NCI-H1105 treated with DMSO at 0.1 percent for 48 hours (cell line): Measurements from ENCODE around the gene FAM181B.
"Not testable (repeated sequence)": the region's sequence is repeated elsewhere in the genome, so short reads cannot be mapped to it uniquely, and the experiment has no call there.

ENCODE experiments used
- DNase-seq: peaks from one replicate; lab custom pipeline; 2025; lab: John Stamatoyannopoulos, UW

The FAM181B gene

GRCh38 chr11:82732734-82733443 is 775 bp downstream of the FAM181B start:
- DNase-seq = peak; percentile 49

GRCh38 chr11:82732348-82732733 is 1.3 kb downstream of the FAM181B start:
- no peak for DNase-seq

- no peak for DNase-seq
These were observed 1.9 kb downstream of the FAM181B start for GRCh38 chr11:82731691-82732277.

GRCh38 chr11:82730754-82731153 is 2.9 kb downstream of the FAM181B start:
- DNase-seq = no peak

- DNase-seq = no peak
These were observed 3.4 kb downstream of the FAM181B start for GRCh38 chr11:82730286-82730685.

- DNase-seq = peak; percentile 64
These were observed 9.6 kb downstream of the FAM181B start for GRCh38 chr11:82724026-82724425.

- DNase-seq = no peak
These were observed 11.4 kb downstream of the FAM181B start for GRCh38 chr11:82722231-82722630.

GRCh38 chr11:82720267-82721065 is 13.2 kb downstream of the FAM181B start:
- no peak for DNase-seq

GRCh38 chr11:82719361-82720105 is 14.1 kb downstream of the FAM181B start:
- no peak for DNase-seq

- no peak for DNase-seq
These were observed 14.8 kb downstream of the FAM181B start for GRCh38 chr11:82718821-82719220.

- DNase-seq = peak; percentile 70
These were observed 15.4 kb downstream of the FAM181B start for GRCh38 chr11:82718307-82718706.

- DNase-seq = no peak
These were observed 19.1 kb downstream of the FAM181B start for GRCh38 chr11:82714346-82715174.

GRCh38 chr11:82711648-82712047 is 22.0 kb downstream of the FAM181B start:
- DNase-seq = no peak

- no peak for DNase-seq
These were observed 29.9 kb downstream of the FAM181B start for GRCh38 chr11:82703796-82704195.

GRCh38 chr11:82703226-82703625 is 30.4 kb downstream of the FAM181B start:
- DNase-seq = no peak

- DNase-seq = peak; percentile 78
These were observed 31.7 kb downstream of the FAM181B start for GRCh38 chr11:82701847-82702520.

- no peak for DNase-seq
These were observed 34.9 kb downstream of the FAM181B start for GRCh38 chr11:82698576-82699352.

GRCh38 chr11:82692981-82693380 is 40.7 kb downstream of the FAM181B start:
- DNase-seq = no peak

GRCh38 chr11:82689347-82689746 is 44.3 kb downstream of the FAM181B start:
- DNase-seq = not testable (repeated sequence)

GRCh38 chr11:82686211-82686610 is 47.5 kb downstream of the FAM181B start:
- no peak for DNase-seq
